ENCODE results near the gene PEAK1. TPM values are rescaled to one million over a fixed set of nuclear protein-coding genes. Genes with fewer than 3 reads are reported as not detected.
"Not testable (repeated sequence)": the region's sequence is repeated elsewhere in the genome, so short reads cannot be mapped to it uniquely, and the experiment has no call there.

The PEAK1 gene
- total and polyA plus RNA-seq, 8 donors: 58.3 to 86.9 (median 64.3) TPM

GRCh38 chr15:77180270-77180669 is 239.6 kb downstream of the PEAK1 start:
- peaks cover 0 to 10% of the 10 kb centered on the region in 2 donors for H3K36me3 ChIP-seq
- no peak for TF ChIP-seq CTCF (IDR thresholded peaks at IDR 0.05)
- no peak overlapping the region for H3K4me3 ChIP-seq
- intact Hi-C loops (cut with DNase I): loop anchor here in 1 of 2 donors (10.0 kb wide), 1 partner anchor 355 kb away; no protein-coding TSS in a partner anchor
- no peaks in the 10 kb centered on the region for H3K9me3 ChIP-seq
- peaks cover 0 to 23% of the 10 kb centered on the region in 2 donors for H3K4me1 ChIP-seq
- H3K27me3 ChIP-seq: no peaks in the 10 kb centered on the region
- ATAC-seq: no peak
- no peak for DNase-seq
- H3K27ac ChIP-seq: peak overlapping the region in 1 of 2 donors; percentile 45

- no peak for TF ChIP-seq CTCF (IDR thresholded peaks at IDR 0.05)
- Histone ChIP-seq H3K9me3 (no peaks in the 10 kb centered on the region), H3K36me3 (peaks cover 0 to 10% of the 10 kb centered on the region in 2 donors), H3K4me1 (peaks cover 0 to 21% of the 10 kb centered on the region in 2 donors), H3K27ac (no peak overlapping the region), H3K27me3 (no peaks in the 10 kb centered on the region), H3K4me3 (no peak overlapping the region)
- intact Hi-C loops (cut with DNase I): no loop called here
- no peak for DNase-seq
- ATAC-seq: peak; percentile 50
Observed at GRCh38 chr15:77179541-77179998, 240.3 kb downstream of the PEAK1 start.

GRCh38 chr15:77178411-77178810 is 241.5 kb downstream of the PEAK1 start:
- ATAC-seq (peak; percentile 63), DNase-seq (no peak)
- peaks cover 0 to 21% of the 10 kb centered on the region in 2 donors for H3K4me1 ChIP-seq
- no peak overlapping the region for H3K27ac ChIP-seq
- intact Hi-C loops (cut with DNase I): no loop called here
- no peaks in the 10 kb centered on the region for H3K9me3 ChIP-seq
- no peak overlapping the region for H3K4me3 ChIP-seq
- H3K36me3 ChIP-seq: peaks cover 0 to 10% of the 10 kb centered on the region in 2 donors
- H3K27me3 ChIP-seq: no peaks in the 10 kb centered on the region
- no peak for TF ChIP-seq CTCF (IDR thresholded peaks at IDR 0.05)

DNA sequence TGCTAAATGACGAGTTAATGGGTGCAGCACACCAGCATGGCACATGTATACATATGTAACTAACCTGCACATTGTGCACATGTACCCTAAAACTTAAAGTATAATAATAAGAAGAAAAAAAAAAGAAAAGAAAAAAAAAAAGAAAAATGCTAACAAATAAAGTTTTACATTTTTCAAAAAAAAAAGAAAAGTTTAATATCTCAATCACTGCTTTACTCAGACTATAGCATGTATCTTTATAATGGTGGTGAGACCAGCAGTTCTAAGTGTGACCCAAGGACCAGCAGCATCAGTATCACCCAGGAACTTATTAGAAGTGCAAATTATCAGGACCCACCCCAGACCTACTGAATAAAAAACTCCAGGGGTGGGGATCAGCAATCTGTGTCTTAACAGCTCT is 243.8 kb downstream of the PEAK1 start:
- intact Hi-C loops (cut with DNase I): not testable (repeated sequence)

GRCh38 chr15:77173487-77173886 is 246.4 kb downstream of the PEAK1 start:
- H3K9me3 ChIP-seq: no peaks in the 10 kb centered on the region
- ATAC-seq: no peak
- no peak for DNase-seq
- no peaks in the 10 kb centered on the region for H3K4me1 ChIP-seq
- H3K36me3 ChIP-seq: no peaks in the 10 kb centered on the region
- no peak for TF ChIP-seq CTCF (IDR thresholded peaks at IDR 0.05)
- intact Hi-C loops (cut with DNase I): no loop called here
- no peak overlapping the region for H3K4me3 ChIP-seq
- no peak overlapping the region for H3K27ac ChIP-seq
- H3K27me3 ChIP-seq: no peaks in the 10 kb centered on the region

More for the DNA sequence above, 243.8 kb downstream of the PEAK1 start:
- DNase-seq, H3K27ac ChIP-seq, H3K9me3 ChIP-seq, ATAC-seq, H3K4me3 ChIP-seq, H3K27me3 ChIP-seq, H3K36me3 ChIP-seq: not testable (repeated sequence)
- peaks cover 0 to 16% of the 10 kb centered on the region in 2 donors for H3K4me1 ChIP-seq
